Upper lobe of left lung (tissue), 4 donors: ENCODE data around the gene PEX14.

ENCODE experiments used
- EP300 ChIP-seq, 4 donors: sonication (generic); formaldehyde crosslinking; IDR thresholded peaks; one replicate each; pipeline ENCODE4 v1.5.1; 2017; ENCODE audit warnings: antibody characterized with exemption in 4 of 4, control low read depth in 2 of 4
- POLR2A ChIP-seq, 4 donors: fragments of 450-650 bp; IDR thresholded peaks; one replicate each; pipeline ENCODE4 v1.5.1; 2016 to 2017; ENCODE audit warnings: antibody characterized with exemption in 4 of 4, mild to moderate bottlenecking in 2 of 4
- POLR2AphosphoS5 ChIP-seq, 2 donors: sonication (generic); formaldehyde crosslinking; IDR thresholded peaks; one replicate each; pipeline ENCODE4 v1.5.1; 2017; ENCODE audit warnings: antibody characterized with exemption in 2 of 2
- TF ChIP-seq, protein P1 (sequence below), 6 experiments: fragments of 450-650 bp in 4 of 6; fragments of 200-600 bp in 2 of 6; sonication (generic) in 2 of 6; IDR thresholded peaks; one replicate each; pipeline ENCODE4 v1.5.1; 2016 to 2019; ENCODE audit warnings: antibody characterized with exemption in 6 of 6

DNA sequence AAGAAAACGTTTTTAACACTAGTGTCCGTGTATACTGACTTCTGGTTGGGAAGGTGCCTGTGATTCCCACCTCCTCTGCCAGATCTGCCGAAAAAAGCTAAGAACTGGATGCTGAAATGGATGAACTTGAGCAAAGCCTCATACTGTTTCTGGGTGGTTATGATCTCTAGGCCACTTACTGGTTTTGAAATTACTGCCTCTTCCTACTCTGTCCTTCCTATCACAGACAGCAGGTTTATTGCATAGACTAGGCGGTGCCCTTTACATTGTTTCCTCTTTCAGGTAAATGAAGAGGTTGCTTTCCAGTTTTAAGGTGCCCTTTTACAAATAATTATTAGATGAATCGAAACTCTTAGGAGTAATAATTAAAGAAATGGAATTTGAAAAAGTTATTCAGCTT, 27.5 kb downstream of the PEX14 start:
- TF ChIP-seq, protein P1, sequence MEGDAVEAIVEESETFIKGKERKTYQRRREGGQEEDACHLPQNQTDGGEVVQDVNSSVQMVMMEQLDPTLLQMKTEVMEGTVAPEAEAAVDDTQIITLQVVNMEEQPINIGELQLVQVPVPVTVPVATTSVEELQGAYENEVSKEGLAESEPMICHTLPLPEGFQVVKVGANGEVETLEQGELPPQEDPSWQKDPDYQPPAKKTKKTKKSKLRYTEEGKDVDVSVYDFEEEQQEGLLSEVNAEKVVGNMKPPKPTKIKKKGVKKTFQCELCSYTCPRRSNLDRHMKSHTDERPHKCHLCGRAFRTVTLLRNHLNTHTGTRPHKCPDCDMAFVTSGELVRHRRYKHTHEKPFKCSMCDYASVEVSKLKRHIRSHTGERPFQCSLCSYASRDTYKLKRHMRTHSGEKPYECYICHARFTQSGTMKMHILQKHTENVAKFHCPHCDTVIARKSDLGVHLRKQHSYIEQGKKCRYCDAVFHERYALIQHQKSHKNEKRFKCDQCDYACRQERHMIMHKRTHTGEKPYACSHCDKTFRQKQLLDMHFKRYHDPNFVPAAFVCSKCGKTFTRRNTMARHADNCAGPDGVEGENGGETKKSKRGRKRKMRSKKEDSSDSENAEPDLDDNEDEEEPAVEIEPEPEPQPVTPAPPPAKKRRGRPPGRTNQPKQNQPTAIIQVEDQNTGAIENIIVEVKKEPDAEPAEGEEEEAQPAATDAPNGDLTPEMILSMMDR (IDR thresholded peaks at IDR 0.05) = no peak
- no peak for TF ChIP-seq POLR2AphosphoS5 (IDR thresholded peaks at IDR 0.05)
- TF ChIP-seq EP300 (IDR thresholded peaks at IDR 0.05) = no peak
- TF ChIP-seq POLR2A (IDR thresholded peaks at IDR 0.05) = no peak
